ENCODE data around the gene HYKK.

The HYKK gene

GRCh38 chr15:78565951-78566774 lies 58.8 kb downstream of the HYKK start:
- TF ChIP-seq EZH2phosphoT487 (IDR thresholded peaks at IDR 0.05; ENCODE audit: low read depth), result no peak
- no peak for TF ChIP-seq CTCF (IDR thresholded peaks at IDR 0.05; ENCODE audit: low read depth, low read length)
- no peaks in the 10 kb centered on the region for H3K36me3 ChIP-seq (replicated peaks; ENCODE audit: low read depth, low read length)
- H3K4me3 ChIP-seq (ENCODE audit: low read length), result peak overlapping the region; percentile 92
- H3K9ac ChIP-seq (ENCODE audit: low read length), result peak overlapping the region; percentile 68
- H3K4me2 ChIP-seq (ENCODE audit: low read length), result peak overlapping the region; percentile 99
- no peaks in the 10 kb centered on the region for H3K9me3 ChIP-seq (ENCODE audit: insufficient read depth, low read length)
- H3K27me3 ChIP-seq (ENCODE audit: low read depth, low read length), result no peaks in the 10 kb centered on the region
- no peaks in the 10 kb centered on the region for H4K20me1 ChIP-seq (ENCODE audit: insufficient read depth, low read length)
- no peak overlapping the region for H3K27ac ChIP-seq (ENCODE audit: low read length)
- H3K79me2 ChIP-seq (ENCODE audit: low read length), result peaks cover 24% of the 10 kb centered on the region
- H3K4me1 ChIP-seq (ENCODE audit: low read length), result peaks cover 39% of the 10 kb centered on the region
- peak overlapping the region; percentile 92 for H2AFZ ChIP-seq (ENCODE audit: low read depth, low read length)

GRCh38 chr15:78567531-78567930 lies 60.2 kb downstream of the HYKK start:
- no peaks in the 10 kb centered on the region for H4K20me1 ChIP-seq (ENCODE audit: insufficient read depth, low read length)
- peaks cover 26% of the 10 kb centered on the region for H3K79me2 ChIP-seq (ENCODE audit: low read length)
- no peaks in the 10 kb centered on the region for H3K9me3 ChIP-seq (ENCODE audit: insufficient read depth, low read length)
- H3K27ac ChIP-seq (ENCODE audit: low read length), result no peak overlapping the region
- 0 out of 2 replicates have a peak overlapping the region, but pooled peaks have one; percentile 3 for H3K9ac ChIP-seq (ENCODE audit: low read length)
- TF ChIP-seq CTCF (IDR thresholded peaks at IDR 0.05; ENCODE audit: low read depth, low read length), result no peak
- no peak for TF ChIP-seq EZH2phosphoT487 (IDR thresholded peaks at IDR 0.05; ENCODE audit: low read depth)
- no peaks in the 10 kb centered on the region for H3K27me3 ChIP-seq (ENCODE audit: low read depth, low read length)
- H3K36me3 ChIP-seq (replicated peaks; ENCODE audit: low read depth, low read length), result no peaks in the 10 kb centered on the region
- H2AFZ ChIP-seq (ENCODE audit: low read depth, low read length), result no peak overlapping the region
- peak overlapping the region; percentile 55 for H3K4me3 ChIP-seq (ENCODE audit: low read length)
- peak overlapping the region; percentile 68 for H3K4me2 ChIP-seq (ENCODE audit: low read length)
- H3K4me1 ChIP-seq (ENCODE audit: low read length), result peaks cover 36% of the 10 kb centered on the region

GRCh38 chr15:78570710-78571109 lies 63.3 kb downstream of the HYKK start:
- H3K79me2 ChIP-seq (ENCODE audit: low read length), result peaks cover 29% of the 10 kb centered on the region

More at GRCh38 chr15:78570710-78571109, 63.3 kb downstream of the HYKK start:
- H3K4me1 ChIP-seq (ENCODE audit: low read length), result peaks cover 34% of the 10 kb centered on the region
- TF ChIP-seq CTCF (IDR thresholded peaks at IDR 0.05; ENCODE audit: low read depth, low read length), result peak; percentile 31
- no peak for TF ChIP-seq EZH2phosphoT487 (IDR thresholded peaks at IDR 0.05; ENCODE audit: low read depth)
- H2AFZ ChIP-seq (ENCODE audit: low read depth, low read length), result no peak overlapping the region
- peaks cover 13% of the 10 kb centered on the region; the same call in 1 of the 2 replicates for H4K20me1 ChIP-seq (ENCODE audit: insufficient read depth, low read length)
- H3K27ac ChIP-seq (ENCODE audit: low read length), result no peak overlapping the region
- no peaks in the 10 kb centered on the region for H3K36me3 ChIP-seq (replicated peaks; ENCODE audit: low read depth, low read length)
- no peak overlapping the region for H3K9ac ChIP-seq (ENCODE audit: low read length)
- H3K27me3 ChIP-seq (ENCODE audit: low read depth, low read length), result no peaks in the 10 kb centered on the region
- H3K9me3 ChIP-seq (ENCODE audit: insufficient read depth, low read length), result no peaks in the 10 kb centered on the region
- no peak overlapping the region for H3K4me3 ChIP-seq (ENCODE audit: low read length)
- H3K4me2 ChIP-seq (ENCODE audit: low read length), result no peak overlapping the region
